HepG2 (cell line): ENCODE measurements around the gene WDR13. TPM values are rescaled to one million over a fixed set of nuclear protein-coding genes. Genes with fewer than 3 reads are reported as not detected.

Experiments used
- KAT8 ChIP-seq: IDR thresholded peaks from 2 replicates; pipeline ENCODE4 v1.6.1; 2016; ENCODE audit warnings: missing genetic modification reagents, missing compliant biosample characterization
- KLF12 ChIP-seq: sonication (generic); formaldehyde crosslinking; IDR thresholded peaks from 2 replicates; pipeline ENCODE4 v1.4.0; 2020; ENCODE audit warnings: missing genetic modification reagents, borderline replicate concordance
- NR2F6 ChIP-seq, 2 experiments: IDR thresholded peaks; 2 replicates each; pipeline ENCODE4 v1.6.1; 2016; ENCODE audit warnings: antibody characterized with exemption in 1 of 2, mild to moderate bottlenecking in 1 of 2
- RXRB ChIP-seq: IDR thresholded peaks from 2 replicates; pipeline ENCODE4 v1.6.1; 2016; ENCODE audit warnings: borderline replicate concordance, missing genetic modification reagents, missing compliant biosample characterization
- SPEN ChIP-seq: sonication (generic); formaldehyde crosslinking; IDR thresholded peaks from 2 replicates; pipeline ENCODE4 v1.5.1; 2020; ENCODE audit warnings: low read depth, mild to moderate bottlenecking, missing genetic modification reagents
- TSC22D2 ChIP-seq: sonication (generic); formaldehyde crosslinking; IDR thresholded peaks from 2 replicates; pipeline ENCODE4 v1.5.1; 2020; ENCODE audit warnings: missing genetic modification reagents, mild to moderate bottlenecking, borderline replicate concordance
- ZBTB7B ChIP-seq: sonication (generic); formaldehyde crosslinking; IDR thresholded peaks from 2 replicates; pipeline ENCODE4 v1.4.0; 2020; ENCODE audit warnings: missing genetic modification reagents
- ZFP36L2 ChIP-seq: sonication (generic); formaldehyde crosslinking; IDR thresholded peaks from 2 replicates; pipeline ENCODE4 v1.4.0; 2020; ENCODE audit warnings: missing genetic modification reagents
- ZKSCAN5 ChIP-seq: sonication (generic); formaldehyde crosslinking; IDR thresholded peaks from 2 replicates; pipeline ENCODE4 v1.5.1; 2020; ENCODE audit warnings: mild to moderate bottlenecking, missing genetic modification reagents
- ZMYM3 ChIP-seq: sonication (generic); formaldehyde crosslinking; IDR thresholded peaks from 2 replicates; pipeline ENCODE4 v1.5.1; 2020; ENCODE audit warnings: mild to moderate bottlenecking, missing genetic modification reagents
- ZNF207 ChIP-seq: fragments of 450-650 bp; IDR thresholded peaks from 2 replicates; pipeline ENCODE4 v1.6.1; 2016; ENCODE audit warnings: antibody characterized with exemption, borderline replicate concordance
- ZNF317 ChIP-seq: sonication (generic); formaldehyde crosslinking; IDR thresholded peaks from 2 replicates; pipeline ENCODE4 v1.5.0; 2020; ENCODE audit warnings: mild to moderate bottlenecking, missing genetic modification reagents
- ZNF331 ChIP-seq: sonication (generic); formaldehyde crosslinking; IDR thresholded peaks from 2 replicates; pipeline ENCODE4 v1.4.0; 2020; ENCODE audit warnings: missing genetic modification reagents
- ZNF552 ChIP-seq: sonication (generic); formaldehyde crosslinking; IDR thresholded peaks from 2 replicates; pipeline ENCODE4 v1.9.0; 2022; ENCODE audit warnings: missing genetic modification reagents, mild to moderate bottlenecking, borderline replicate concordance
- polyA plus RNA-seq, 8 experiments: library from polyadenylated mRNA; depleted of rRNA in 3 of 8; stranded (reverse) in 7 of 8; unstranded in 1 of 8; fragments of >200 nt; fragmentation: Illumina TruSeq in 4 of 8; extraction: Trizol in 4 of 8; gene quantifications; 2 replicates each; pipeline versions ENCODE4 v1.2.1 to v1.2.3, GENCODE V29; 2011 to 2016; ENCODE audit warnings: low read depth in 4 of 8, missing spikeins in 1 of 8, mixed read lengths in 1 of 8; ENCODE audit not compliant: insufficient read depth in 1 of 8
- total RNA-seq, 5 experiments: library from RNA; depleted of rRNA; stranded (reverse); fragments of >200 nt; fragmentation: Illumina TruSeq; extraction: Trizol; gene quantifications; 2 replicates each; pipeline ENCODE4 v1.2.3, GENCODE V29; 2016; ENCODE audit warnings: low read depth in 1 of 5
- TF ChIP-seq, protein P1 (sequence below): sonication (generic); formaldehyde crosslinking; IDR thresholded peaks from 2 replicates; pipeline ENCODE4 v1.4.0; 2020; ENCODE audit warnings: missing genetic modification reagents, borderline replicate concordance
- TF ChIP-seq, protein P2 (sequence below): sonication (generic); formaldehyde crosslinking; IDR thresholded peaks from 2 replicates; pipeline ENCODE4 v1.5.1; 2020; ENCODE audit warnings: mild to moderate bottlenecking, moderate library complexity, missing genetic modification reagents
- TF ChIP-seq, protein P3 (sequence below): sonication (generic); formaldehyde crosslinking; IDR thresholded peaks from 2 replicates; pipeline ENCODE4 v1.4.0; 2020; ENCODE audit warnings: missing genetic modification reagents
- TF ChIP-seq, protein P4 (sequence below): sonication (generic); formaldehyde crosslinking; IDR thresholded peaks from 2 replicates; pipeline ENCODE4 v1.4.0; 2020; ENCODE audit warnings: missing genetic modification reagents
- TF ChIP-seq, protein P5 (sequence below): sonication (generic); formaldehyde crosslinking; IDR thresholded peaks from 2 replicates; pipeline ENCODE4 v1.9.0; 2021; ENCODE audit warnings: missing genetic modification reagents, mild to moderate bottlenecking, borderline replicate concordance

The WDR13 gene
- total and polyA plus RNA-seq, 2 of the 13 experiments (the other 11 are each of a cell fraction or from before 2014, with no cell fraction given) = 28.7 to 37.1 TPM

DNA sequence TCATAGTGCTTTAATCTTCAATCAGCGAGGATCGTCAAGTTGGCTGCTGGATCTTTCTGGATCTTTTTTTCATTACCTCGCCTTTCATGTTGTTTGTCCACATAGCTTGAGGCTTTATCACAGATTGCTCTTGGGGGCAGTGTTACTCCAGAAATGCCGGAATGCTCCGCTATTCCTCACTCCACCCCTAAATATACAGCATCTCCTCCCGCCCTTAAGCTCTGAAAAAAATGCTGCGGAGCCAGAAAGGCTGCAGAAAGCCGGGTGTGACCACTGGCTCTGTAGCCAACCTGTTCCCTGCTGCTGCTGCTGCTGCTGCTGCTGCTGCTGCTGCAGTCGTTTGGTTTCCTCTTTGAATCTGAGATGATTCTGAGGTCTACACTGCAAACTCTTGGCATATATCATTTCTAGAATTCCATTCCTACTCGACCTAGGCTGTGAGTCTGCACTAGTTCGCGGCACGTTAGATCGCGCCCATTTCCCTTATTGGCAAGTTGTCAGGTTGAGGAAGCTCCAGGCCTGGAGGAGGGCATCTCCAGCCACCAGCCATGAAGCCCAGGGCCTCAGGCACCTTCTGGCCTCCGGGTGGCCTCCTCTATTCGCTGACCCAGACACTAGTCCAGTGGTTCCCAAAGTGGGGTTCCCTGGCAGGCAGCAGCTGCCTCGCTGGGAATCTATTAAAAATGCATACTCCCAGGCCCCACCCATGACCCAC is 34.2 kb downstream of the WDR13 start (continued):
- peak; percentile 55; the same call in 1 of the 2 replicates for TF ChIP-seq ZMYM3 (CRISPR knock-in tag)
- 0 out of 2 replicates have a peak, but pooled peaks have one; percentile 41 for TF ChIP-seq KAT8
- TF ChIP-seq, protein P1, sequence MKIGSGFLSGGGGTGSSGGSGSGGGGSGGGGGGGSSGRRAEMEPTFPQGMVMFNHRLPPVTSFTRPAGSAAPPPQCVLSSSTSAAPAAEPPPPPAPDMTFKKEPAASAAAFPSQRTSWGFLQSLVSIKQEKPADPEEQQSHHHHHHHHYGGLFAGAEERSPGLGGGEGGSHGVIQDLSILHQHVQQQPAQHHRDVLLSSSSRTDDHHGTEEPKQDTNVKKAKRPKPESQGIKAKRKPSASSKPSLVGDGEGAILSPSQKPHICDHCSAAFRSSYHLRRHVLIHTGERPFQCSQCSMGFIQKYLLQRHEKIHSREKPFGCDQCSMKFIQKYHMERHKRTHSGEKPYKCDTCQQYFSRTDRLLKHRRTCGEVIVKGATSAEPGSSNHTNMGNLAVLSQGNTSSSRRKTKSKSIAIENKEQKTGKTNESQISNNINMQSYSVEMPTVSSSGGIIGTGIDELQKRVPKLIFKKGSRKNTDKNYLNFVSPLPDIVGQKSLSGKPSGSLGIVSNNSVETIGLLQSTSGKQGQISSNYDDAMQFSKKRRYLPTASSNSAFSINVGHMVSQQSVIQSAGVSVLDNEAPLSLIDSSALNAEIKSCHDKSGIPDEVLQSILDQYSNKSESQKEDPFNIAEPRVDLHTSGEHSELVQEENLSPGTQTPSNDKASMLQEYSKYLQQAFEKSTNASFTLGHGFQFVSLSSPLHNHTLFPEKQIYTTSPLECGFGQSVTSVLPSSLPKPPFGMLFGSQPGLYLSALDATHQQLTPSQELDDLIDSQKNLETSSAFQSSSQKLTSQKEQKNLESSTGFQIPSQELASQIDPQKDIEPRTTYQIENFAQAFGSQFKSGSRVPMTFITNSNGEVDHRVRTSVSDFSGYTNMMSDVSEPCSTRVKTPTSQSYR = no peak
- peak; percentile 35; the same call in 1 of the 2 replicates for TF ChIP-seq RXRB
- no peak for TF ChIP-seq KLF12 (CRISPR knock-in tag)
- TF ChIP-seq ZBTB7B (CRISPR knock-in tag) = 0 out of 2 replicates have a peak, but pooled peaks have one; percentile 23
- TF ChIP-seq, protein P2, sequence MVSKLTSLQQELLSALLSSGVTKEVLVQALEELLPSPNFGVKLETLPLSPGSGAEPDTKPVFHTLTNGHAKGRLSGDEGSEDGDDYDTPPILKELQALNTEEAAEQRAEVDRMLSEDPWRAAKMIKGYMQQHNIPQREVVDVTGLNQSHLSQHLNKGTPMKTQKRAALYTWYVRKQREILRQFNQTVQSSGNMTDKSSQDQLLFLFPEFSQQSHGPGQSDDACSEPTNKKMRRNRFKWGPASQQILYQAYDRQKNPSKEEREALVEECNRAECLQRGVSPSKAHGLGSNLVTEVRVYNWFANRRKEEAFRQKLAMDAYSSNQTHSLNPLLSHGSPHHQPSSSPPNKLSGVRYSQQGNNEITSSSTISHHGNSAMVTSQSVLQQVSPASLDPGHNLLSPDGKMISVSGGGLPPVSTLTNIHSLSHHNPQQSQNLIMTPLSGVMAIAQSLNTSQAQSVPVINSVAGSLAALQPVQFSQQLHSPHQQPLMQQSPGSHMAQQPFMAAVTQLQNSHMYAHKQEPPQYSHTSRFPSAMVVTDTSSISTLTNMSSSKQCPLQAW (CRISPR knock-in tag) = 0 out of 2 replicates have a peak, but pooled peaks have one; percentile 25
- TF ChIP-seq TSC22D2 = no peak
- TF ChIP-seq ZNF552 (CRISPR knock-in tag) = no peak
- TF ChIP-seq, protein P3, sequence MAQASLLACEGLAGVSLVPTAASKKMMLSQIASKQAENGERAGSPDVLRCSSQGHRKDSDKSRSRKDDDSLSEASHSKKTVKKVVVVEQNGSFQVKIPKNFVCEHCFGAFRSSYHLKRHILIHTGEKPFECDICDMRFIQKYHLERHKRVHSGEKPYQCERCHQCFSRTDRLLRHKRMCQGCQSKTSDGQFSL (CRISPR knock-in tag) = no peak
- no peak for TF ChIP-seq ZFP36L2 (CRISPR knock-in tag)
- TF ChIP-seq, protein P4, sequence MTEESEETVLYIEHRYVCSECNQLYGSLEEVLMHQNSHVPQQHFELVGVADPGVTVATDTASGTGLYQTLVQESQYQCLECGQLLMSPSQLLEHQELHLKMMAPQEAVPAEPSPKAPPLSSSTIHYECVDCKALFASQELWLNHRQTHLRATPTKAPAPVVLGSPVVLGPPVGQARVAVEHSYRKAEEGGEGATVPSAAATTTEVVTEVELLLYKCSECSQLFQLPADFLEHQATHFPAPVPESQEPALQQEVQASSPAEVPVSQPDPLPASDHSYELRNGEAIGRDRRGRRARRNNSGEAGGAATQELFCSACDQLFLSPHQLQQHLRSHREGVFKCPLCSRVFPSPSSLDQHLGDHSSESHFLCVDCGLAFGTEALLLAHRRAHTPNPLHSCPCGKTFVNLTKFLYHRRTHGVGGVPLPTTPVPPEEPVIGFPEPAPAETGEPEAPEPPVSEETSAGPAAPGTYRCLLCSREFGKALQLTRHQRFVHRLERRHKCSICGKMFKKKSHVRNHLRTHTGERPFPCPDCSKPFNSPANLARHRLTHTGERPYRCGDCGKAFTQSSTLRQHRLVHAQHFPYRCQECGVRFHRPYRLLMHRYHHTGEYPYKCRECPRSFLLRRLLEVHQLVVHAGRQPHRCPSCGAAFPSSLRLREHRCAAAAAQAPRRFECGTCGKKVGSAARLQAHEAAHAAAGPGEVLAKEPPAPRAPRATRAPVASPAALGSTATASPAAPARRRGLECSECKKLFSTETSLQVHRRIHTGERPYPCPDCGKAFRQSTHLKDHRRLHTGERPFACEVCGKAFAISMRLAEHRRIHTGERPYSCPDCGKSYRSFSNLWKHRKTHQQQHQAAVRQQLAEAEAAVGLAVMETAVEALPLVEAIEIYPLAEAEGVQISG (CRISPR knock-in tag) = 0 out of 2 replicates have a peak, but pooled peaks have one; percentile 19
- TF ChIP-seq ZNF317 (CRISPR knock-in tag) = no peak
- no peak for TF ChIP-seq SPEN (CRISPR knock-in tag)
- TF ChIP-seq ZNF331 (CRISPR knock-in tag) = no peak
- no peak for TF ChIP-seq ZKSCAN5
- TF ChIP-seq, protein P5, sequence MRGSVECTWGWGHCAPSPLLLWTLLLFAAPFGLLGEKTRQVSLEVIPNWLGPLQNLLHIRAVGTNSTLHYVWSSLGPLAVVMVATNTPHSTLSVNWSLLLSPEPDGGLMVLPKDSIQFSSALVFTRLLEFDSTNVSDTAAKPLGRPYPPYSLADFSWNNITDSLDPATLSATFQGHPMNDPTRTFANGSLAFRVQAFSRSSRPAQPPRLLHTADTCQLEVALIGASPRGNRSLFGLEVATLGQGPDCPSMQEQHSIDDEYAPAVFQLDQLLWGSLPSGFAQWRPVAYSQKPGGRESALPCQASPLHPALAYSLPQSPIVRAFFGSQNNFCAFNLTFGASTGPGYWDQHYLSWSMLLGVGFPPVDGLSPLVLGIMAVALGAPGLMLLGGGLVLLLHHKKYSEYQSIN = no peak
- no peak for TF ChIP-seq NR2F6 (IDR thresholded peaks at IDR 0.05)
- TF ChIP-seq NR2F6 (CRISPR knock-in tag; IDR thresholded peaks at IDR 0.05) = no peak
- TF ChIP-seq ZNF207 = no peak
